NCI-H524 (cell line): ENCODE results near the gene LRRC75A.

Source experiments
- DNase-seq, 2 experiments: peaks; one replicate each; lab custom pipeline; 2025; lab: John Stamatoyannopoulos, UW

LRRC75A gene

GRCh38 chr17:16493531-16494046 is 1.6 kb upstream of the LRRC75A start:
- no peak for DNase-seq

GRCh38 chr17:16492613-16493530 is 879 bp upstream of the LRRC75A start:
- no peak for DNase-seq

- DNase-seq = peak in 1 of 2 experiments; percentile 21
These were observed 776 bp downstream of the LRRC75A start for GRCh38 chr17:16491131-16491702.

GRCh38 chr17:16489431-16489830 is 2.6 kb downstream of the LRRC75A start:
- no peak for DNase-seq

- DNase-seq = no peak
These were observed 3.0 kb downstream of the LRRC75A start for GRCh38 chr17:16488968-16489337.

- peak in 1 of 2 experiments; percentile 30 for DNase-seq
These were observed 3.6 kb downstream of the LRRC75A start for GRCh38 chr17:16488186-16488967.

- peak in 1 of 2 experiments; percentile 42 for DNase-seq
These were observed 5.4 kb downstream of the LRRC75A start for GRCh38 chr17:16486373-16487250.

- no peak for DNase-seq
These were observed 7.4 kb downstream of the LRRC75A start for GRCh38 chr17:16484445-16485175.

- no peak for DNase-seq
These were observed 8.9 kb downstream of the LRRC75A start for GRCh38 chr17:16483021-16483645.

GRCh38 chr17:16482253-16482652 is 9.7 kb downstream of the LRRC75A start:
- no peak for DNase-seq

GRCh38 chr17:16480995-16481394 is 11.0 kb downstream of the LRRC75A start:
- no peak for DNase-seq

- DNase-seq = no peak
These were observed 12.7 kb downstream of the LRRC75A start for GRCh38 chr17:16479264-16479663.

- DNase-seq = no peak
These were observed 13.3 kb downstream of the LRRC75A start for GRCh38 chr17:16478649-16479048.

GRCh38 chr17:16477666-16478065 is 14.3 kb downstream of the LRRC75A start:
- no peak for DNase-seq

- DNase-seq = no peak
These were observed 14.7 kb downstream of the LRRC75A start for GRCh38 chr17:16477255-16477654.

- DNase-seq = no peak
These were observed 16.8 kb downstream of the LRRC75A start for GRCh38 chr17:16475179-16475704.

- no peak for DNase-seq
These were observed 17.8 kb downstream of the LRRC75A start for GRCh38 chr17:16474012-16474725.

GRCh38 chr17:16473044-16474011 is 18.7 kb downstream of the LRRC75A start:
- no peak for DNase-seq
